Frontal cortex (tissue), 4 donors: ENCODE data around the gene SMAGP. TPM values are rescaled to one million over a fixed set of nuclear protein-coding genes. Genes with fewer than 3 reads are reported as not detected.

Experiments
- DNase-seq, 2 donors: peaks; one replicate each; pipeline ENCODE4 v3.0.0; 2012; ENCODE audit warnings: low spot score in 2 of 2
- FAIRE-seq: peaks from 2 replicates; lab custom pipeline; 2012; peaks lifted over from hg19 to GRCh38; lab: Jason Lieb, UNC
- total RNA-seq: library from RNA; depleted of rRNA; stranded (reverse); fragments of >200 nt; gene quantifications from one replicate; pipeline ENCODE4 v1.2.3, GENCODE V29; 2014
- donor health status: control.
- donor health status: control.
- donor health status: control.

Gene SMAGP
- total RNA-seq, 1 donor from 2014 or later: 0.82 TPM

- DNase-seq: no peak
- no peak for FAIRE-seq
Measured at GRCh38 chr12:51200806-51201205, 69.4 kb downstream of the SMAGP start.

GRCh38 chr12:51200156-51200555, 70.1 kb downstream of the SMAGP start:
- FAIRE-seq (no peak), DNase-seq (no peak)

DNA sequence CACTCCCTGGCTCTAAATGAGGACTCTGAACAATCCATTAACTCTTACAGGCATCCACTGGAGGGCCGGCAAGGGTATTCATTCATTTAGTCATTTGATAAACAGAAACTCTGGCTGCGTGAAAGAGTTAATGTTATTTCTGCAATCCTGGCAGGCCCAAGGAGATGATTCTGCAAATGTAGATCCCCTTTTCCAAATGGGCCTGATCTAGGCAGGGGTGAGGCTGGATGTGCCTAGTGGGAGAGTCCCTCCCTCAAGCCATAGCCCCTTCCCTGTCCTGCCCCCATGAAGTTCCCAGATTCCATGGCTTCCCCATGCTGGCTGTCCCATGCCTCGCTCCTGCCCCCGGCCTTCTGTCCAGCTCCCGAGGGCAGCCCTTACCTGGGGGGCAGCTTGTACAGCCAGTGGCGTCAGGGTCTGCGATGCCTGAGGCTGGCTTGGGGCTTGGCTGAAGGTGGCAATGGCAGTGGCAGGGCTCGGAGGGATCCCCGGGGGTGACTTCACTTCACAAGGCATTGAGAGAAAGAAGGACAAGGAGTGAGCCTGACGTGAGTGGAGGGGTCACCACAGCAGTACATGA, 70.8 kb downstream of the SMAGP start:
- FAIRE-seq (no peak), DNase-seq (no peak)

DNA sequence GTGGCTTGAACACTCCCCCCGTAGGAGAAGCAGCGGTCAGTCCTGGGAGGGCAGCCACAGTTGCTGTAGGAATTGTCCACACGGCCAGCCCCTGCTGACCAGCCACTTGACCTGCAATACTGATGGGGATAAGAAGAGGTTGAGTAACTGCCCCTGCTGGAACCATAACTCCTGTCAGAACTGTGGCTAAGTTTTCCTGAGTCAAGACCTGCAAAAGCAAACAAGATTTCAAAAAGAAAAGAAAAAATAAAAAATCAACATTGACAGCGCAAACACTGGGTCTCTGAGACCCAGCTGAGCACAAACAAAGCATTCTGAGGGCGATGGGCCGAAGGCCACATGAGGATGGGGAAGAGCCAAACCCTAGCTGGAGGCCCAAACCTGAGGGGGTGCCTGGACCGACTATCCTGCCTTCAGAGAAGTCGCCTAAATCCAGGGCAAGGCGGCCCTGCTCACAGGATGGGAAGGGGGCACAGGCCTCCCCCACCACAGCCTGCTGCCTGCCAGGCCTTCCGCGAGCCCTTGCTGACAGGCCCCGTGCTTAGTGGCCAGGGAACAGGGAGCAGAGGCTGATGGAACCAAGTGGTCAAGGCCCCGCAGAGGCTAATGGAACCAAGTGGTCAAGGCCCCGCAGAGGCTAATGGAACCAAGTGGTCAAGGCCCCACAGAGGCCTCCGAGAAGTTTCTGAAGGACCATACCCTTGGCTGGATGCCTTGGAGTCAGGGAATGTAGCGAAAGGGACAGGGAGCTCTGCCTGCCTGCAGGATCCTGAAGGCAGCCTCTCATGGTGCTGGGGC, 71.4 kb downstream of the SMAGP start:
- DNase-seq (no peak), FAIRE-seq (no peak)

DNA sequence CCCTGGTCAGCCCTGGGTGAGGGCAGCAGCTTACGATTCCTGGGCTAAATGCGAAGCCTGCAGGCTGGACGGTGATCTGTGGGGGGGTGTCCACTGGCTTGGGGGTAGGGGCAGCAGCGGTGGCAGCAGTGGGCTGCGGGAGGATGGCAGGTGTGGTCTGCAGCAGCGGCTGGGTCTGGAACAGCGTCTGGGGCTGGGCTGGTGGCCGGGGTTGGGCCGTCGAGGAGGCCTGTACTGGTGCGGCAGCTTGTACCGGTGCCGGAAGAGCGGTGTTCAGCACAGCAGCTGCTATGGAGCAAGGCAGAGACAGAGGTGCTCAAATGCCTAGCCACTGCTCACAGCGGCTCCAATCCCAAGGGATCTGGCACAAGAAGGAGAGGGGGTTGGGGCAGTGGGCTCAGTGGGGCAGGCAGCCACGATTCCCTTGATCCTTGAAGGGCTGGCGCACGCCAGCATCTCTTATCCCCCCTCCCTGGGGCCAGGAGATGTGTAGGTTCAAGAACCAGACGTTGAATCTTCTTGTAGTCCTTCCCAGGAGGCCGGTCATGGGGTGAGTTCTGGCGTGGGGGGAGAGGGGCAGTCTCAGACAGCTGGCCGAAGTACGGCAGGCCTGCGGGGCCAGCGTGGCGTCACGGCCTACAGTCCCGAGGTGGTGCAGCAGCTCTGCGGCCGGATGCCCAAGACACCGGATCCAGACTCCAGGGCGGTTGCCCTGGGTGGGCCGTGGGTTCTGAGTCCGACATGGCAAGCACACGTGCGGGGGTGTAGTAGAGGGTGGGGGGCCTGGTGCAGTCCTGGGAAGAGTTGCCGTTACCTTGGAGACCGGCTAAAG, 72.3 kb downstream of the SMAGP start:
- FAIRE-seq (no peak), DNase-seq (no peak)

DNA sequence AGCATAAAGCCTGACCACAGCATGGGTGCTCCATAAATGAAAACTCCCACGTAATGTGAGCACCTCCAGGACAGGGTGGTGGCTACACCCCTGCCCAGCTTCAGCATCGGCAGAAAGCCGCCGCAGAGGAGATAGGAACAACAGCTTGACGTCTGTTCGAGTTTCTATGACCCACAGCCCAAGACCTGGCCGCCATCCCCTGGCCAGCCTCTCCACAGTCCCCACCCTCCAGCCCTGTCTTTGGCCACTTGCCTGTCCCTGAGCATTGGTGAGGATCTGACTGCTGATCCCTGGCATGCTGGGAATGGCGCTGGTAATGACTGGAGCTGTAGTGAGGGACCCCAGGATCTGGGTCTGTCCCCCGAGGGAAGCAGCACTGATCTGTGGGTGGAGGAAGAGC, 73.7 kb downstream of the SMAGP start:
- FAIRE-seq (no peak), DNase-seq (no peak)

DNA sequence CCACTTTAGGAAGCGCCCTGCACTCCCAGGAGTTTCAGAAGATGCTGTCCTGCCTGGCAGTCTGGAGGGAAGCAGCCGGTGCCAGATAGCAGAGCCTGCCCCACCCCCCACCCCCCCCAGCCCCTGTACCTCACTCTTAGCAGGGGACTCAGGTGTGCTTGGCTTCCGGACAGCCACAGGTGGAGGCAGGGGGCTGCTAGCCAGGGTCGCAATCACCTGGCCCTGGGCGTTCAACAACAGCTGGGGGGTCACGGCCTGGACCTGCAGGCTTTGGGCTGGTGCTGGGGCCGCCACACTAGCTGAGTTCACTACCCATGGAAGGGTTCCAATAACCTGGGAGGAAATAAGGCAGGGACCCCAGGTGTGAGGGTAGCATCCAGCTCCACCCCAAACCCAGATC, 74.4 kb downstream of the SMAGP start:
- DNase-seq: no peak
- FAIRE-seq: no peak

Other genes with a start within 250 kb of the SMAGP start
- gene SLC11A2, start 244.0 kb downstream of the SMAGP start, total RNA-seq: 86.4 TPM
- gene LETMD1, start 222.1 kb downstream of the SMAGP start, total RNA-seq: 54.6 TPM
- 69.3 TPM for gene CSRNP2, start 186.8 kb downstream of the SMAGP start, total RNA-seq
- gene TFCP2, start 97.3 kb downstream of the SMAGP start, total RNA-seq: 15.1 TPM
- 9.0 TPM for gene POU6F1, start 52.4 kb downstream of the SMAGP start, total RNA-seq
- gene DAZAP2, start 31.6 kb downstream of the SMAGP start, total RNA-seq: 34.2 TPM
- gene BIN2, start 53.8 kb upstream of the SMAGP start, total RNA-seq: 1.2 TPM
- gene CELA1, start 76.3 kb upstream of the SMAGP start, total RNA-seq: not detected
- under 0.01 TPM for gene GALNT6, start 121.0 kb upstream of the SMAGP start, total RNA-seq
- gene SLC4A8, start 154.4 kb upstream of the SMAGP start, total RNA-seq: 25.3 TPM